Stimulated activated CD4-positive, alpha-beta T cell treated with anti-CD3 and anti-CD28 coated beads, Interleukin-15, amount 100 ng/mL, for 48 hours (primary cell): Measurements from ENCODE around the gene CHRFAM7A.
"Not testable (repeated sequence)": the region's sequence is repeated elsewhere in the genome, so short reads cannot be mapped to it uniquely, and the experiment has no call there.

Source experiments
- DNase-seq, 2 donors: peaks; one replicate each; pipeline ENCODE4 v3.0.0-alpha.2; 2020; ENCODE audit warnings: low read depth in 2 of 2

CHRFAM7A gene

DNA sequence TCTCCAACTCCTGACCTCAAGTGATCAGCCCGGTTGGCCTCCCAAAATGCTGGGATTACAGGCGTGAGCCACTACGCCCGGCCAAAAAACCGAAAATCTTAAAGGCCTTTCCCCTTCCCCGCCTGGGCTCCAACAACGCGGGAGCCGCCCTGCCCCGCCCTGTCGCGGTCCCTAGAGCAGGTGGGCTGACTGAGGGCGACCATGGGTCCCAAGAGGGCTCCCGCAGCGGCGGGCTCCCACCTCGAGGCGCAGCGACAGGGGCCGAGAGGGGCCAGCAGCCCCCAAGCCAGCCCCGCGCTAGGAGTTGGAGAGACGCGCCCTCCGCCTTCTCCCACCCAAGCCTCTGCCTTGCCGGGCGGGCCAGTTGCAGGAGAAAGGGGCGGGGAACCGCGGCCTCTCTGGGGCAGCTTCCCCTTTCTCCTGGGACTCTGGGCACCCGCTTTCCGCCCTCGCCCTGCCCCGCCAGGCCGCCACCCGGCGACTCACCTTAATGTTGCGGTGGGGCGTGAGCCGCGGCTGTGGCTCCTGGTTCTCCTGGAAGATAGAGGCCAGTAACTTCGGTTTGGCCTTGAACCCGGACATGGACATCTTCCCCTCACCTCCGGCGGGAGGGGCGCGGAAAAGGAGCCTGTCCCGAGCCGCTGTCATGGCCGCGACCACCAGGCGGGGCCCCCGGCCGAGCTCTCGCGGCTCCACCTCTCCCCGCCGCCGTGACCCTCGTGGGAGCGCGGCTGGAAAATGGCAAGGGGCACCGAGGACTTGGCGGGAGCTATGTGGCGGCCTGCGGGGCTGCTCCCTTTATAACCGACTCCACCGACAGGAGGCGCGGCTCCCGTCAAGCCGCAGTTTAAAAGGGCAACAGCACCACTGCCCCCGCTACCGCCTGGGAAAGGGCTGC, at the start of gene CHRFAM7A:
TSS of gene CHRFAM7A (minus strand) at position 775 of the 898 bp plus-strand sequence. CDS start 10,189 bp downstream, outside the sequence.
- not testable (repeated sequence) for DNase-seq

DNA sequence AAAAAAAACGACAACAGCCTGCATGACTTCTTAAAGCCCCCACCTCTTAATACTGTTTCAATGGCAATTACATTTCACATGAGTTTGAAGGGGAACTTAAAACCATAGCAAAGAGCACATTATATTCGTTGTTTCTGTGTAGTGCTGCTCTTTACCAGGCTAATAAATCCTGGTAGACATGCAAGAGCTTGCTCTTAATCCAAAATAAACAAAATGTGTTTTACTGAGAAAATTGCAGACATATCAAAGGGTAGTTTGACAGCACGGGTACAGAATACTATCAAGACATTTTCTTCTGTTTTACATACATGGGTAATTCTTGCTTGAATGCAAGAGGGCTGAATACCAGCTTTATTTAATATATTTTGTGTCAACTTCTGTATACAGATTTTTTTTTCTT, 45.0 kb upstream of the CHRFAM7A start:
- DNase-seq, result not testable (repeated sequence)

DNA sequence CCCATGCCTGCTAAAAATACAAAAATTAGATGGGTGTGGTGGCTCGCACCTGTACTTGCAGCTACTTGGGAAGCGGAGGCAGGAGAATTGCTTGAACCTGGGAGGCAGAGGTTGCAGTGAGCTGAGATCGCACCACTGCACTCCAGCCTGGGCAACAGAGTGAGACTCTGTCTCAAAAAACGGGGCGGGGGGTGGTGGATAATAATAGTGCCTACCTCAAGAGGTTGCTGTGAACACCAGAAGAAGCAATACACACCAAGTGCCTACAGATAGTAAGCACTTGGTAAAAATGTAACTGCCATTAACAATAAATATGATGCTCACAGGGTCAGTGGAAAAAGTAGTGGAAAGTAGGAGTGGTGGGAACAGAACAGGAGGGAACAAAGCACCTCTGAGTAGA, 42.5 kb upstream of the CHRFAM7A start:
- DNase-seq, result not testable (repeated sequence)

DNA sequence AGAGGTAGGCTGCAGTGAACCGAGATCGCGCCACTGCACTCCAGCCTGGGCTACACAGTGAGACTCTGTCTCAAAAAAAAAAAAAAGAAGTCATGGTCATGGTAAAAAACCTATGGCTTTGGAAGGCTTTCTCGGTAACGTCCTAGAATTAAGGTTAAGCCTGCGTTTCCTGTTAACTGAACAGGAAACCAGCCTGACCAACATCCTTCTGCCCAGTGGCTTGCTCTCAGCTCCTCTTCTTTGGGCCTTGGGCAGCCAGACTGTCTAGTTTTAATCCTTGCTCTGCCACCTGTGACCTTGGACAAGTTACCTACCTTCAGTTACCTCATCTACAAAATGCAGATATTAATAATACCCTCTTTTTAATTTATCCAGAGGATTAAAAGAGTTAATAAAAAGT, 27.4 kb upstream of the CHRFAM7A start:
- DNase-seq, result not testable (repeated sequence)

DNA sequence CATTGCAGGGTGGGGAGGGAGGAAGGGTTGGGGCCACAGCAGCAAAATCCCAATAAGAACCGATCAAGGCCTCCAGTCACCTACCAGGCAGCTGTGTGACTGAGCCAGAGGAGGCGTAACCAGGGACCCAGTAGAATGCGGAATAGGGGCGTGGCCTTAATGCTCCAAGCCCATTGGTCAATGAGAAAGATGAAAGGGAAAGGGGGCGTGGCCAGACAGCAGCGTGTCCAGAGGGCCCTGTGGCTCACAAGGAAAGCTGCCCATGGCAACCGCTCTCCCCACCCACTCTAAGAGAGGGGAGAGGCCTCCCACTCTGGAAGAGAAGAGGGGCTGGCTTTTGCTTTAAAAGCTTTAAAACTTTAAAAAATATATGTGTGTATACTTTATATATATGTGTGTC, 20.8 kb upstream of the CHRFAM7A start, which contains the start of gene GOLGA8R:
TSS of gene GOLGA8R (minus strand) at position 101 of the 400 bp plus-strand sequence. CDS start at position 3, 98 bp downstream.
- not testable (repeated sequence) for DNase-seq

DNA sequence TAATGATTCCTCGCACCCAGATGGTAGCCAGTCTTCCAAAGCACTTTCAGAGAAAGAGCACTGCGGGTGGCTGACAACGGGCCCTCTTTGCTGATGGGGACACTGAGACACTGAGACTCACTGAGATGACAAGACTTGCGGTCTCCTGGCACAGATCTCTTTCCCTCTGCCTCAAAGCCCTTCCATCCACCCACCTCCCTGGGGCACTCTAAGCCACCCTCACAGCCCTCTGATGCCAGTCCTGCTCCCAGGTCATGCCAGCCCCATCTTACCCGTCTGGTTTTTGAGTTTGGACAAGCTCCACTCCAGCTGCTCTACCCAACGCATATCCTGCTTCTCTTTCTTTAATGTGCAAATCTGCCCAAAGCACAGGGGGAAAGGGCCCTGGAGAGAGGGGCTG, 14.3 kb upstream of the CHRFAM7A start:
- not testable (repeated sequence) for DNase-seq

DNA sequence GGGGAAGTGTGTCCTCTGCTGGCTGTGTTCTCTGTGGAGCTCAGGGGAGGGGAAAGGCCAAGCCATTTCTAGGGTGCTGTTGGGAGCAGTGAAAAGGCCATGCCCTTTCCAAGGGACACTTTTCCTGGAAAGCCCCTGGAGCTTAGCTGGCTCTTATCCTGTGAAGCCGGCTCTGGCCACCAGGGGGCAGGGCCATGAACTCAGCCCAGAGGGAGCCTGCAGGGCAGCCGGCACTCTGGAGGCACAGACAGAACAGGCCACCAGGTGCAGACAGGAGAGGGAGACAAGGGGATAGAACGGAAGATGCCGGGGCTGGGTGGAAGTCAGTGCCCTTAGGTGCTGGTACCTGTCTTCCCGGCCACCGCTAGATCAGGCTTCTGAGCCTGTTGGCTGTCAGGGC, 5.6 kb upstream of the CHRFAM7A start:
- DNase-seq, result peak; percentile 6 to 62

DNA sequence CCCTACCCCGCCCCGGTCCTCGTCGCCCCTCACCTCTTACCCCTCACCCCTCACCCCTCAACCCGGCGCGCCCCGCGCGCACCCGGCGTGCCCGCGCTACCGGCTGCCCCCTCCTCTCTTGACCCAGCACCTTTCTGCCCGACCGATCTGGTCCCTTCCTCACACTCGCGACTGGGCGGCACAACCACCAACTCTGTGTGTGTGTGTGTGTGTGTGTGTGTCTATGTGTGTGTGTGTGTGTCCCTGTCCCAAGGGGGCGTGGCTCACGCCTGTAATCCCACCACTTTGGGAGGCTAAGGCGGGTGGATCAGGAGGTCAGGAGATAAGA, 288 bp upstream of the CHRFAM7A start:
- not testable (repeated sequence) for DNase-seq

DNA sequence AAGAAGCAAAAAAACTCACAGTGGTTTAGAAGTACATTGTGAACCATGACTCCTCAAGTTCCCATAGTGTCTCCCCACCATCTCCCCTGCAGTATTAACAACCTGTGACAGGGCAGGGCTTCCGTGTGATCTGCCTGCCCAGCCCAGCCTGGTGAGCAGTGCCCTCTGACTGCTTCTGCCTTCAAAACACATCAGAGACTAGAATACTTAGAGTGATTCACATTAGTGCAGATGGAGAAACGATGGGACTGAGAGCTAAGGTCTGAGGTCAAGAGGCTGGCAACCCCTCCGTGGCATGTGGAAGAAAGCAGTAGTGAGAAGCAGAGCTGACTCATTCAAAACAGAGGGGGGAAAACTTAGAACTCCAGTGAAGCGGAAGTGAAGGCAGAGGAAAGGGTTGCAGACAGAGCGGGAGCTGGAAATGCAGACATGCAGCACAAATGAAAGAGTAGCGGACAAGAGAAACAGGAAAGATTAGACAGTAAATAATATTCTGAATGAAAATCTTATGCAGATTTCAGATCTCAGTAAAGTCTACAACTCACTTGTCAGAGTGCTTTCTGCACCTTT, 6.9 kb downstream of the CHRFAM7A start:
- not testable (repeated sequence) for DNase-seq

DNA sequence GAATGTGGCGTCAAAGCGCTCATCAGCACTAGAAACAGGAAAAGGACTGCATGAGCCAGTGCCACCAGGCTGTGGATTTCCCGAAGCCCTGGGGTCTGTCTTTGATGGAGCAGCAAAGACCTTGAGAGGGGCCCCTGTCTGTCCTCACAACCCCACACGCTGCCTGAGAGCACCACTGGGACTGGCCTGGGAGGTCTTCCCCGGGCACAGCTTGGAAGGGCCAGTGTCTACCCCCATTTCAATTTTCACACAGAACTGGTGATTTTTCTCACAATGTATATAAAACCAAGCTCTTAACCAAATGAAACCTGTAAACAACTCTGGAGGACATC, 16.3 kb downstream of the CHRFAM7A start:
- DNase-seq, result not testable (repeated sequence)

DNA sequence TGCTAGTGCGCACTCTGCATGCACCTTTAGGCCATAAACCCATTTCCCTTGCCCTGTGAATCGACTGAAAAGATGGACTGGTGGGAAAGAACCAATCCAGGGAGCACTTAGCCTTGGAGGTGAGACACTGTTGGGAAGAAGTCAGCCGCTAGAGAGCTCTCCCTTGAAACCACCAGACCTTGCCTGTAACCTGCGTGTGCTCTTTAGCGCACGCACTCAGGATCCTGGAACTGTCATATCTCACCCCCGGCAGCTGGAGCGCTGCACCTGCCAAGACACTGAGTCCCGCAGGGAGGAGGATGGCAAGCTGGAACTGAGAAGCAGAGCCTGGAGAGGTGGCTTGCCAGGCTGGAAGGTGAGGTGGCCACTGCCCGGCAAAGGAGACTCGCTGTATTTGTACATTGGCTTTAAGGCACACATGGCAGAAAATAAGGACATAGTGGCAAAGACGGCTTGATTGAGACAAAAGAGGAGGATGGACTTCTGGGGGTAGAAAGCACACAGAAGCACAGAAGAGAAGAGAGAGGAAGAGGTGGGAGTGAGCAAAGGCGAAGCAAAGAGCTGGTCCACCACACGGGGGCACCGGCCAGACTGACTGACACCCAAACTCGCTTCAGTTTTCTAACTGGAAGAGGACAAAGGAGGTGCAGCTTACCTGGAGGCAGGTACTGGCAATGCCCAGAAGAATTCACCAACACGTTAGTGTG, 16.8 kb downstream of the CHRFAM7A start:
- not testable (repeated sequence) for DNase-seq

DNA sequence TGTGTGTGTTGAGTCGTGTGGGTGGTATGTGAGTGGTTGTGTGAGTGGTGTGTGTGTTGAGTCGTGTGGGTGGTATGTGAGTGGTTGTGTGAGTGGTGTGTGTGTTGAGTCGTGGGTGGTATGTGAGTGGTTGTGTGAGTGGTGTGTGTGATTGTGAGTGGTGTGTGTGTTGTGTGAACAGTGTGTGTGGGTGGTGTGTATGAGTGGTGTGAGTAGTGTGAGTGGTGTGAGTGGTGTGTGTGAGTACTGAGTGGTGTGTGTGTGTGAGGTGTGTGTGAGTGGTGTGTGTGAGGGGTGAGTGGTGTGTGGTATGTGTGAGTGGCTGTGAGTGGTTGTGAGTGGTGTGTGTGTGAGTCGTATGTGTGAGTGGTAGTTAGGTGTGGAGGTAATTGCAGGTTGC, 17.5 kb downstream of the CHRFAM7A start:
- not testable (repeated sequence) for DNase-seq

DNA sequence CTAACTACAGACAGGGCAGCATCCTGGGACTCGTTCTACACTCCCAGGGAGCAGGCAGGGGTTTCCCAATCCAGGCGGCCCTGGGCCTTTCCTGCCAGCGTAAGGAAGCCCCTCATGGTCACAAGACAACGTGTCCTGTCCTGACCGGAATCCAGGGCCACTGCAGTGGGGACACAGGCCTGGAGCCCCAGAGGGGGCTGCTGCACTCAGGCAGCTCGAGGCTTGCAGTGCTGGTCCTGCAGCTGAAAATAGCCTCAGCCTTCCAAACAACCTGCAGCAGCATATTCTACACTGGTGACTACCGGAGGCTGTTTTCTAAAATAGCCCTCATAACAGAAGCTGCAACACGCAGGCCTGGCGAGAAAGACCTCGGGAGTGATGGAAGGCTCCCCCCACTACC, 18.5 kb downstream of the CHRFAM7A start:
- DNase-seq, result not testable (repeated sequence)

DNA sequence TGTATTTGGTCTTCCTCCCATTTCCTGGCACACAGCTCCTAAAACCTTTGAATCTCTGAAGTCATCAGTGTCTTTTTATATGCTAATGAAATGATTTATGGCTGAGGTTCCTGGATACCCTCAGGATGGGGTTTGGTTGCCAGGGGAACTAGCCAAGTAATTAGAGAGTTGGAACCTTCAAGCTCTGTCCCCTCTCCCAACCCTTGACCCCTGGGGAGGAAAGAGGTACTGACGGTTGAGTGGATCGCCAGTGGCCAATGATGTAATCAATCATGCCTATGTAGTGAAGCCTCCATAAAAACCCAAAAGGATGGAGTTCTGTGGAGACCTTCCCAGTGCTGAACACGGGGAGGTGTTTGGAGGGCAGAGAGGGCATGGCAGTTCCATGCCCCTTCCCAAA, 25.1 kb downstream of the CHRFAM7A start:
- not testable (repeated sequence) for DNase-seq

DNA sequence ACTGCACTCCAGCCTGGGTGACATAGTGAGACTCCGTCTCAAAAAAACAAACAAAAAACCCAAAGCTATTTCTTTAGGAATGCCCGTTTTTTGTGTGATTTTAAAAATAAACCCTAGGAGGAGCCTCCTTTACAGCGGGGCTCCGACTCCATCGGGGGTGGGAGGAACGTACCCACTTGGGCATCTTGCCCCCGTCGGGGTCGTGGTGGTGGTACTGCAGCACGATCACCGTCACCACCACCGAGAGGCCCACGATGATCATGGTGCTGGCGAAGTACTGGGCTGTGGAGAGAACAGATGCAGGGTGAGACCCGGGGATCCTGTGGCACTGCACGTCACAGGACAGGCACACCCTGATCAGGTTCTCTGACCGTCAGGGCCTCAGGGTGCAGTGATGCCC, 26.1 kb downstream of the CHRFAM7A start:
- DNase-seq, result not testable (repeated sequence)

DNA sequence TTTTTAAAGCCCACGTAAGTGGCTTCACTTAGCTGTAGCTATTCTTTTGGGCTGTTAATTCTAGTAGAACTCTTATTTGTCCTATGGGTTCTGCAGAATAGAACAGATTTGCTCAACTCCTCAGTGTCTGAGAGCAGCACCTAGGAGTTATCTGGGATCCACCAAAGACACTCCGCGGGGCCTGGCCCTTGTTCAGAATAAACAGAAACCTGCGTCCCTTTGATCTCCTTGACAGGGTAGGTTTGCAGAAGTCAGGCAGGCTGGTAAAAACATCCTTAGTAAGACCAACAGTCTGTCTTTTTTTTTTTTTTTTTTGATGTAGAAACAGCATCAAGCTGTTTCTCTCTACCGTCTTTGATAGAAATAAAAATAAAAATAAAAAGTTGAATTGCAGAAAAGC, 31.9 kb downstream of the CHRFAM7A start:
- DNase-seq, result not testable (repeated sequence)

DNA sequence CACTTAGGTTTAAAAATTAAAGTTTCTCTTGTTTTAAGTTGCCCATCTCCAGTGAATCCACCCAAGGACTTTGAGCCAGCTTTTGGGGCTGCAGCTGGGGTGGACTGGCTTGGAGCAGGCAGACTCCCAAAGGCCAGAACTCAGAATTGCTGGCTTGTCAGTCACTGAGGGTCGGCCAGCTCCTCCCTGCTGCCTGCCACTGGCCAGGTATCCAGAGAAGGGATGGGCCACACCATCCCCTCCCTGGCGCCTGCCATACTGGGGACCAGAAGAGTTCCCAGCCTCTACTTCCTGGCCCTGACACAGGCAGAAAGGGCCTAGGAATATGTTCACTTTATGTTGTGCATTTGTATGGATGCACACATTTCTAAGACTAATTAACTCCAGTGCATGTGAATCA, 32.4 kb downstream of the CHRFAM7A start:
- DNase-seq, result not testable (repeated sequence)

DNA sequence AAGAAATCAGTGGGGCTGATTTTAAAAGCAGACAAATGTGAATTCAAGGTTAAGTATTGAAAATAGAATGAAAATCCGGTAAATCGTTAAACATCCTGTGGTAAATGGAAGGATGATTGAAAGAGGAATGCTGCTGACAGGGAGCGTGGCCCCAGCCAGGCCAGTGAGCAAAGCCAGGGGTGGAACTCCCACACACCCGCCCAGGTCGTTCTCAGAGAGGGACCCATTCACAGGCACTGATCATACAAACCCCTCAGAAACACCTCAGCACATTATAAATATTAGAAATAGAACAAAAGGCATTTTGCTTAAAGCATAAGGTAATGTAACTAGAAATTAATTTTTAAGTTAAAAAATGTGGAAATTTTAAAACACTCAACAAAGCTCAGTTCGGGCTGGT, 38.3 kb downstream of the CHRFAM7A start:
- DNase-seq, result not testable (repeated sequence)

DNA sequence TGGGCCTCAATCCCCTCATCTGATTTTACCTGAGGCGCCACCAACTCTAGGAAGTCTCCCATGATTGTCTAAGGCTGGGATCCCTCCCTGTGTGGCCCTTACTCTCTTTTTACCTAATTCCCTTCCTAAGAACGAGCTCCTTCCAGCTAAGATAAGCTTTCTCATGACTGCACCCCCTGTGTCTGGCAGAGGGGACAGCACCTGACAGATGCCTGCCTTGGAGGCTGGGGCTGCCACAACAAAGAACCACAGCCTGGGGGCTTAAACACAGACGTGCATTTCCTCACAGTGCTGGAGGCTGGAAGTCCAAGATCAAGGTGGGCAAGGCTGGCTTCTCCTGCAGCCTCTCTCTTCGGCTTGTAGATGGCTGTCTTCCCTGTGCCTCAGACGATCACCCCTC, 43.5 kb downstream of the CHRFAM7A start:
- not testable (repeated sequence) for DNase-seq

DNA sequence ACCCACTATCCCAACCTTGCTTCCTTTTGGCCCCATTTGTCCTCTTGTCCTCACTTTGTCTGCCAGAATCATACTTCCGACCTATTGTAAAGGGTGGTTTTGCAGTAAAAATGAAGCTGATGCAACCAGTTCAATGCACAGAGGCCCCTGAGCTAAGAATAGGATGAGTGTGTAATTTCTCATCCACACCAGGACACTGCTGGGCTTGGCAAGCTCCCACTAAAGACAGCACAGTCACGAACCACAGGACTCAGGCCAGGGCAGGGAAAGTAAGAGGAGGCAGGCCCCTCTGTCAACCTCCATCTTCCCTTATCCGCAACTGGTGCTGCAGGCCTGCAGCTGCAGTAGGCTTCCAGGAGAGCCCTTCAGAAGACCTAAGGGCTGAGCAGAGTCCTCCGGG, 56.8 kb downstream of the CHRFAM7A start:
- not testable (repeated sequence) for DNase-seq

DNA sequence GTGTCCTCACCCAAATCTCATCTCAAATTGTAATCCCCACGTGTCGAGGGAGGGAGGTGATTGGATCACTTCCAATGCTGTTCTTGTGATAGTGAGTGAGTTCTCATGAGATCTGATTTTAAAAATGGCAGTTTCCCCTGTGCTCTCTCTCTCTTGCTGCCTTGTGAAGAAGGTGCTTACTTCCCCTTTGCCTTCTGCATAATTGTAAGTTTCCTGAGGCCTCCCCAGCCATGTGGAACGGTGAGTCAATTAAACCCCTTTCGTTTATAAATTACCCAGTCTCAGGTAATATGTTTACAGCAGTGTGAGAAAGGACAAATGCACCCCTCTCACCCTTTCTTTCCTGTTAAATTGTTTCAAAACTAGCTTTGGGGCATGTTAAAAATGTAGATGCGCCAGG, 59.2 kb downstream of the CHRFAM7A start:
- DNase-seq, result not testable (repeated sequence)

DNA sequence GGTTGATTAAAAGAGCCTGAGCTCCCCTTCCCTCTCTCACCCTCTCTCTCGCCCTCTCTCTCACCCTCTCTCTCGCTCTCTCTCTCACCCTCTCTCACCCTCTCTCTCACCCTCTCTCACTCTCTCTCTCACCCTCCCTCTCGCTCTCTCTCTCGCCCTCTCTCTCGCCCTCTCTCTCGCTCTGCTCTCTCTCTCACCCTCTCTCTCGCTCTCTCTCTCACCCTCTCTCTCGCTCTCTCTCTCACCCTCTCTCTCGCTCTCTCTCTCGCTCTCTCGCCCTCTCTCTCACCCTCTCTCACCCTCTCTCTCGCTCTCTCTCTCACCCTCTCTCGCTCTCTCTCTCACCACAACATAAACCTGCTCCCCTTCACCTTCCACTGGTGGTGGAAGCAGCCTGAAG, 67.2 kb downstream of the CHRFAM7A start:
- DNase-seq, result not testable (repeated sequence)
